GM18502 (cell line): Measurements from ENCODE around the gene SOX1.

ENCODE experiments used
- ATAC-seq: cut with Tn5 transposase; IDR thresholded peaks from one replicate; pipeline ENCODE4 v1.9.1; 2021; ENCODE audit warnings: mild to moderate bottlenecking; ENCODE audit not compliant: unreplicated experiment, poor library complexity

The SOX1 gene

GRCh38 chr13:112067116-112067741, at the start of gene SOX1:
SOX1 (plus strand) TSS chr13:112067149; CDS start chr13:112067659, 510 bp downstream.
- no peak for ATAC-seq

DNA sequence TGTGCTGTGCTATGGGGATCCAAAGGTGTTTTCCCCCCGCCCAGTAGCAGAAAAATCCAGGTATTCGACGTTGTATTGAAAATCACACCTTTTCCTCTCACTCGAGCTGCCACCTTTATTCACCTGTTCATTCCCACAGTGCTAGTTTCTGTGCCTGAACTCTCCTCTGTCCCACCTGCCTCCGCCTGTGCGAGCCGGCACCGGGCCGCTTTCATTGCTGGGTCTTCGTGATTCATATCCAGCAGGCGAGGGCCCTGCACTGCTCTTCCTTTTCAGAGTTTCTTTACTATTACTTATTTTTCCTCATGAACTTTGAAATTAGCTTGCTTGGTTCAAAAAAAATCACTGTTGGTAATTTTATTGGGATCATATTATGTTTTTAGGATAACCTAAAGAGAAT, 42.4 kb upstream of the SOX1 start:
- no peak for ATAC-seq

DNA sequence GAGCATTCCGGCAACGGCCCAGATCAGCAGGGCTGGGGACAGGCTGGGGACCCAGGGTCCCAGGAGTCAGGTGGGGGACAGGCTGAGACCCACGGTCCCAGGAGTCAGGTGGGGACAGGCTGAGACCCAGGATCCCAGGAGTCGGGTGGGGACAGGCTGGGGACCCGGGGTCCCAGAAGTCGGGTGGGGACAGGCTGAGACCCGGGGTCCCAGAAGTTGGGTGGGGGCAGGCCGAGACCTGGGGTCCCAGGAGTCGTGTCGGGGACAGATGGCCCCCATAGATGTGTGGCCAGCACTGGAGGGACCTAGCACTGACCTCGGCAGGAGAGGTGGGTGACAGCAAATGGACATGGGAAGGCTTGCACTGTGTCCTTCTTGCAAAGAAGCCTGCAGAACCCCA, 39.7 kb upstream of the SOX1 start:
- no peak for ATAC-seq

DNA sequence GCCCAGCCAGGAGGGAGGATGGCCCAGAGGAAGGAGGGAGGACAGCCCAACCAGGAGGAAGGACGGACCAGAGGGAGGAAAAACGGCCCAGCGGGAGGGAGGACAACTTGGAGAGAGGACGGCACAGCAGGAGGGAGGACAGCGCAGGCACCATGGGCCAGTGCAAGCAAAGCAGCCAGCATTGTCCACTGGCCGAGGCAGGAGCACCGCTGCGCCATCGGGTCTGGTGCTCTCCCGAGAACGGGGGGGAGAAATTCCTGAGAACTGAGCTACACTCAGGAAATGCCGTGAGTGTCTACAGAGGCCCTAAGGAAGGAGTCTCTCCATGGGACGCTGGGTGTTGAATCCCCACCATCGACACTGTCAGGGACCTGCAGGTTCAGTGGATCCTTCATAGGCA, 38.5 kb upstream of the SOX1 start:
- no peak for ATAC-seq

GRCh38 chr13:112029143-112029542, 37.8 kb upstream of the SOX1 start:
- no peak for ATAC-seq

GRCh38 chr13:112032186-112032993, 34.6 kb upstream of the SOX1 start:
- ATAC-seq = no peak

GRCh38 chr13:112034231-112034630, 32.7 kb upstream of the SOX1 start:
- ATAC-seq = no peak

DNA sequence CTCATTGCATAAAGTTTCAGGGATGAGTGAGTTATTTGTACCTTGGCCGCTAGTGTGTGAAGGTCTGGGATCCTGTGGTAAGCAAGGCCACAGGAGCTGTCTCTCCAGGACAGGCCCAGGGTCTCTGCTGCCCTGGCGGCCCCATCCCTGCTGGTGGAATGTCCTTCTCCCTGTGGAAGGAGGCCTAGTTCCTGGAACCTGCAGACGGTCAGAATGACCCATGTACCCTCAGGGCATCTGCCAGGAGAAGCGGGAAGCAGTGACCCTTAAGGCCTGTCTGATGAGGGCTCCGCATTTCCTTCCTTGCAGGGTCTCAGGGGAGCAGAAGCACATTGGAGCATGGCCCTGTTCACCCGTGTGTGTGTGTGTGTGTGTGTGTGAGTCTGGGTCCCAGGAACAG, 32.1 kb upstream of the SOX1 start:
- ATAC-seq = no peak

GRCh38 chr13:112042496-112042895, 24.5 kb upstream of the SOX1 start:
- no peak for ATAC-seq

DNA sequence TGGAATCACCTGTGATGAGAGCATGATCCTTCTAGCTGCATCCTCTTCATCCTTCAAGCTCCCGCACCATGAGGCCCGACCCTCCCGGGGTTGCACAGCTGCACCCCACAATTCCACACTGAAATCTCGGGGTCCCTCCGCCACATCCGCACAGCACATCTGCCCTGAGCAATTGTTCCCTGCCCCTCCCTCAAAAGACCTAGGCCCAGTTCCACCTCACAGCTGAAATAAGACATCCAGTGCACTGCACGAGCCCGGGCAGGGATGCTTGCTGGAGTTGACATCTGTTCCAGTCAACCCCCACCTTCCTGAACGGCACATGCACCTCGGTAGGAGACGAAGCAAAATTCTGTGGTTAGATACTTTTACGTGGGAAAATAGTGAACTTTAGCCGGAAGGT, 14.7 kb upstream of the SOX1 start:
- no peak for ATAC-seq

GRCh38 chr13:112053167-112053743, 13.7 kb upstream of the SOX1 start:
- no peak for ATAC-seq

- ATAC-seq = no peak
These were observed 13.0 kb upstream of the SOX1 start for GRCh38 chr13:112053744-112054615.

DNA sequence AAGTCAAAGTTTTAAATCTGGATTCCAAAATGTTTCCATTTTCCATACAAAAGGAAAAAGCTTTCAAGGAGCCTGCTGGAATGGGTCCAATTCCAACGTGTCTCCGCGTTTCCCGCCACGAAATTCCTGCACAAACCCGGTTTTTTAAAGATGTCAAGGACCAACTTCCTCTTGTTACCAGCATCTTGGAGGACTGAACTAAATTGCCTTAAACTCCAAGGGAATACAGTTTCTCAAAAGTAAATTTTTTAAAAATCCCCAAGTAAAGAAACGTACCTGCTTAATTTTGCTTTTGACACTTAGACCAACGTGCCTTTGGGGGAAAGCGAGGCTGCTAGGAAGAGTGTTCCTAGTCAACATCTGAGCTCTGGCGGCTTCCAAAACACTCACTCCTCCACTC, 12.3 kb upstream of the SOX1 start:
- no peak for ATAC-seq

DNA sequence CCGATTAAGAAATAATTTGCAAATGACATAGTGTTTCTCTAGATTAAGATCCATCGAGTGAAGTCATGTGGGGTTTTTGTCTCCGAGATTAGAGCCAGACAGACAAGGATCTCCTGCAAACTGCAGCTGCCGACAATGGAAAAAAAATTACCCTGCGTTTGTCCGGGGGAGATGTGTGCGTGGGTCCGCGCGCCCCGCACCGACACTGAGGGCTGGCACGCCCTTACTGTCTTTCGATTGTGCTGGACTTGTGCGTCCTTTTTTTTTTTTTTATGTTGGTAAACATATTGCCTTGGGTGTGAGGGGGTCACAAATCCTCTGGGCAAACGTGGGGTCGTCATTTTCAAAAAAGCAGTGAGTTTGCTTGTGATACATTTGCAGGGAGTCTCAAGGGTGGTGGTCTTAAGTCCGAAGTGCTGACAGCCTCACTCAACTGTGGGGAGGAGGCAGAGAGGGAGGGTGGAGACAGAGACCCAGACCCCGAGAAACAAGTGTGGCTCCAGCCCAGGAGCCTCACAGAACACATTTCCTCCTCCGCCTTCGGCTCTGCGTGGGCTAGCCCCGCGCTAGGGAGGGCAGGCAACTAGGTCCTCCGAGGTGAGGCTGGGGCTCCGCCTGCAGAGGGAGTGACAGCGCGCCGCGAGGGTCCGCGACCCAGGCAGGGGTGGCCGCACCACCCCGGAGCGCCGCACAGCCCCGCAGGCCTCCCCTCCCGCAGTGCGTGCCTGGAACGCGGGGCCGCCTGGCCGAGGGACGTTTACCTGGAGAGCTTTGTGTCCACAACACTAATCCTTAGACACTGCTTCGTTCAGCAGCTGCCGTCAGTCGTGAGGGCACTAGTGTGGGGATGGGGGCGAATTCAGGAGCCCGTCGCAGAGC, 11.7 kb upstream of the SOX1 start:
- ATAC-seq = no peak

- no peak for ATAC-seq
These were observed 11.1 kb upstream of the SOX1 start for GRCh38 chr13:112055915-112056269.

GRCh38 chr13:112056284-112056727, 10.6 kb upstream of the SOX1 start:
- no peak for ATAC-seq

DNA sequence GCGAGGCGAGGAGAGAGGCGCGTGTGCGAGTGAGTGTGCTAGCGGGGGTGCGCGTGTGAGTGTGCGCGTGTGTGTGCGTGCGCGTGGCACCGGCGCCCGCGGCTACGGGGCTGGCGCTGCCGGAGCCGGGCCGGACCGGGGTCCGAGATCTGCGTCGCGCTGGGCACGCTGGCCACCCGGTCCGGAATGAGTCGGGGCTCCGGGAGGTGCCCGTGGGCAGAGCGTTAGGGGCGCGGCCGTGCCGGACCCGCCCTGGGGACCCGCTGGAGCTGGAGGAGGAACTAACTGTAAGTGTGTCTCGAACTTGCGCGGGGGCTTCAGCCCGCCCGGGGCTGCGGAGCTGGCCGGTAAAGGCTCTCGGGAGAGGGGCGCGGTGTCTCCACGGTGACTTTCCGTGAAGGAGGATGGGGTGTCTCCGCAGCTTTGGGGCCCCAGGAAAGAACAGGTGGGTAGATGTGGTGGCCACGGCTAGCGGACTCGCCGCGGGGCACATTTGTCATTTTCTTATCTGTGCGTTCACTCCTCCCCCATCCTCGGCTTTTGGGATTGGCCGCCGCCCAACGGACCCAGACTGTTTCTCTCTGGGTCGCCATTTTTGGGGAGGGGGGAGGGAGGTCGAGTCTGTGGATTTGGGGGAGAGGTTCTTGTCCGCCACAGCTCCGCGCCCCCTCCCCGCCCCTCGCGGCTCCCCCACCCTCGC, 10.1 kb upstream of the SOX1 start:
- ATAC-seq = no peak

DNA sequence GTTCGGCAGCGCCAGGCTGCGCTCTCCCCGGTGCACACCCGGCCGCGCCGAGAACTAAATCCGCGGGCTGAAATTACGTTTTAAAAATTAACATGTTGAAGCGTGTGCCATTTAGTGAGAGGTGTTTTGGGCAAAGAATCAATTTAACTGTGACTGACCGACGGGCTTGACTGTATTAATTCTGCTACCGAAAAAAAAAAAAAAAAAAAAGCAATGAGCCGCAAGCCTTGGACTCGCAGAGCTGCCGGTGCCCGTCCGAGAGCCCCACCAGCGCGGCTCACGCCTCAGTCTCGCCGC, 9.6 kb upstream of the SOX1 start:
- ATAC-seq = no peak

GRCh38 chr13:112057736-112058518, 9.0 kb upstream of the SOX1 start:
- ATAC-seq = no peak
